Measurements from ENCODE around the gene SIGLEC8.

DNA sequence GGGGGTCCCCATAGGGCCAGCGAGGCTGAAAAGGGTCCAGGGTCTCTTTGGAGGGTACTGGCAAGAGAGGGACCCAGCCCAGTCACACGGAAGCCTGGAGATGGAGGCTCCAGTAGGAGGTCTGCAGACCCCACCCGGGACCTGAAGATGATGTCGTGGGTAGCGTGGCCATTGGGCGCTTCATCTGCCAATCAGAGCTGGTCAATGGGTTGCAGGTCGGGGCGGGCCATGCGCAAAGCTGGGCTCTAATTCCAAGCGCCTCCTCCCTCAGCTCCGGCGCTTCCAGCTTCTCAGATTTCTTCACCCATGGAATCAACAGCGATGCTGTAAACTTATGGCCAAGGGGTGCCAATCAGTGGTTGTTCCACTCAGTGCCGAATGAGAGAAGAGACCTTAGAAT, 32.4 kb upstream of the SIGLEC8 start:
- TF ChIP-seq CTCF (IDR thresholded peaks at IDR 0.05) (no peak), POLR2A (IDR thresholded peaks at IDR 0.05) (no peak), EP300 (IDR thresholded peaks at IDR 0.05) (no peak)
